ENCODE data around the gene KCNMB2. TPM values are rescaled to one million over a fixed set of nuclear protein-coding genes. Genes with fewer than 3 reads are reported as not detected.

The KCNMB2 gene
- total RNA-seq, 1 experiment from 2014 or later = not detected

DNA sequence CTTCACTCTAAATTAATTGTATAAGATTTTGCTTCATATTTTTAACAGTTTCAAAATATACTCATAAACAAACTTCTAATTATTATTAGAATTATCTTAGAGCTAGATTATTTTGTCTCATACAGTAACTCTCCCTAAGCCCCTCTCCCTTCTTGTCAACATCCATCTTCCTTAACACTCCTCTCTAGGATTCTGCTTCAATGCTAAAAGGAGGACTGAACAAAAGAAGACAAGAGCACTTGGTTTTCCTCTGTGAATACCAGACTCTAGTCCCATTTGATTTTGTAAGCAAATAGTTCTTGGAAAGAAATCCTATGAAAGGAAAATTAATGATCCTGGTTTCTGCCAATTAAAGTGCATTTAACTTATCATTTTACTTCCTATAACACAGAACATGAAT is 91.8 kb downstream of the KCNMB2 start:
- TF ChIP-seq EZH2phosphoT487 (IDR thresholded peaks at IDR 0.05; ENCODE audit: borderline replicate concordance, low read length) (no peak), EZH2 (IDR thresholded peaks at IDR 0.05; ENCODE audit: low read length, unreplicated experiment) (no peak)
- TF ChIP-seq, protein P1, sequence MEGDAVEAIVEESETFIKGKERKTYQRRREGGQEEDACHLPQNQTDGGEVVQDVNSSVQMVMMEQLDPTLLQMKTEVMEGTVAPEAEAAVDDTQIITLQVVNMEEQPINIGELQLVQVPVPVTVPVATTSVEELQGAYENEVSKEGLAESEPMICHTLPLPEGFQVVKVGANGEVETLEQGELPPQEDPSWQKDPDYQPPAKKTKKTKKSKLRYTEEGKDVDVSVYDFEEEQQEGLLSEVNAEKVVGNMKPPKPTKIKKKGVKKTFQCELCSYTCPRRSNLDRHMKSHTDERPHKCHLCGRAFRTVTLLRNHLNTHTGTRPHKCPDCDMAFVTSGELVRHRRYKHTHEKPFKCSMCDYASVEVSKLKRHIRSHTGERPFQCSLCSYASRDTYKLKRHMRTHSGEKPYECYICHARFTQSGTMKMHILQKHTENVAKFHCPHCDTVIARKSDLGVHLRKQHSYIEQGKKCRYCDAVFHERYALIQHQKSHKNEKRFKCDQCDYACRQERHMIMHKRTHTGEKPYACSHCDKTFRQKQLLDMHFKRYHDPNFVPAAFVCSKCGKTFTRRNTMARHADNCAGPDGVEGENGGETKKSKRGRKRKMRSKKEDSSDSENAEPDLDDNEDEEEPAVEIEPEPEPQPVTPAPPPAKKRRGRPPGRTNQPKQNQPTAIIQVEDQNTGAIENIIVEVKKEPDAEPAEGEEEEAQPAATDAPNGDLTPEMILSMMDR (conservative IDR thresholded peaks at IDR 0.05; ENCODE audit: low read depth, low read length) = no peak
- no peak overlapping the region for H3K4me3 ChIP-seq (ENCODE audit: low read length)
- no peak overlapping the region for H3K9ac ChIP-seq (ENCODE audit: low read length)
- no peaks in the 10 kb centered on the region for H3K9me3 ChIP-seq (ENCODE audit: low read length)
- no peaks in the 10 kb centered on the region for H4K20me1 ChIP-seq (ENCODE audit: low read length)
- intact Hi-C loops (cut with micrococcal nuclease) = no loop called here
- H3K79me2 ChIP-seq (ENCODE audit: low read length) = no peaks in the 10 kb centered on the region
- H3K4me1 ChIP-seq (ENCODE audit: insufficient read depth, low read length) = no peaks in the 10 kb centered on the region
- H3K27ac ChIP-seq (ENCODE audit: low read length) = no peak overlapping the region
- DNase-seq = no peak
- H3K27me3 ChIP-seq (ENCODE audit: low read length) = 0 out of 2 replicates have a peak, but pooled peaks cover 3% of the 10 kb centered on the region
- no peaks in the 10 kb centered on the region for H3F3A ChIP-seq (ENCODE audit: low read length, unreplicated experiment)
- BruUV-seq (replicated peaks) = no TSS peak
- ChIA-PET CTCF (no interaction called here), POLR2A (ENCODE audit: unreplicated experiment) (no interaction called here)
- H3K36me3 ChIP-seq (ENCODE audit: low read depth, low read length) = no peaks in the 10 kb centered on the region
- H2AFZ ChIP-seq (ENCODE audit: low read length) = no peak overlapping the region
- no peaks in the 10 kb centered on the region for H3K9me2 ChIP-seq (replicated peaks; ENCODE audit: low read length)
- ATAC-seq = no peak
- H3K4me2 ChIP-seq (ENCODE audit: low read length) = no peak overlapping the region

DNA sequence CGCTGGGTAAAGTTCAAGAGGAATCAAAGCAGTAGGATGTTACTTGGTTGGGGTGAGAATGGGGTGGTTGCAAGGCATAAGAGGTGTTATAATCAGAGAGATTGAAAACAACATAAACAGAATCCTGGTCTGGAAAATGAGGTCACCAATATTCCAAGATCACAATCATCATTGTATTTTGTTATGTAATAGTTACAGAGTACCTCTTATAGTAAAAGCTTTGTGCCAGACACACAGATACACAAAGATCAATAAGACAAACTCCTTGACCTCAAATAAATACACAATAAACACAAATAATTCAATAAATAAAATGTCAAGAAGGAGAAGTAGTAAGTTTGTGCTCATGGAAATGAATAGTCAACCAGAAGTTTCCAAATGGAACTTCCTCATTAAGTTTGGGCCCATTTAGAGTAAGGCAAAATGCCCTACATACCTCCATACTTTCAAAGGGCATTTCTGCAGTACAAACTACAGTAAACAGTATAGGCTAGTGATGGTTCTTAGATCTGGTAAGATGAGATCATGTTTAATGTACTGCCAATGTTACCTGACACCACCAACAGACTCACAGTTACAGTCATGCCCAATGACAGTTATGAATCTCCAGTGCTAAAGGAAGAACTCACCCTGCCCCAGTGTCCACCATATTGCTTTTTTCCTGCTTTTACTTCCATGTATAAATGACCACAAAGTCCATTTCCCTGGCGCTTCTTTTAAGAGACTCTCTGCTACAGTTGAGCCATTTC is 93.4 kb downstream of the KCNMB2 start:
- intact Hi-C loops (cut with micrococcal nuclease) = no loop called here
- H3F3A ChIP-seq (ENCODE audit: low read length, unreplicated experiment) = no peaks in the 10 kb centered on the region
- no peak overlapping the region for H3K4me2 ChIP-seq (ENCODE audit: low read length)
- no peaks in the 10 kb centered on the region for H4K20me1 ChIP-seq (ENCODE audit: low read length)
- no peak overlapping the region for H2AFZ ChIP-seq (ENCODE audit: low read length)
- no peaks in the 10 kb centered on the region for H3K9me3 ChIP-seq (ENCODE audit: low read length)
- TF ChIP-seq, protein P1 (conservative IDR thresholded peaks at IDR 0.05; ENCODE audit: low read depth, low read length) = no peak
- TF ChIP-seq EZH2phosphoT487 (IDR thresholded peaks at IDR 0.05; ENCODE audit: borderline replicate concordance, low read length) (no peak), EZH2 (IDR thresholded peaks at IDR 0.05; ENCODE audit: low read length, unreplicated experiment) (no peak)
- no peaks in the 10 kb centered on the region for H3K9me2 ChIP-seq (replicated peaks; ENCODE audit: low read length)
- no peak for DNase-seq
- no peak overlapping the region for H3K27ac ChIP-seq (ENCODE audit: low read length)
- H3K36me3 ChIP-seq (ENCODE audit: low read depth, low read length) = no peaks in the 10 kb centered on the region
- no TSS peak for BruUV-seq (replicated peaks)
- CTCF ChIA-PET = no interaction called here
- no peak overlapping the region for H3K4me3 ChIP-seq (ENCODE audit: low read length)
- H3K9ac ChIP-seq (ENCODE audit: low read length) = no peak overlapping the region
- H3K27me3 ChIP-seq (ENCODE audit: low read length) = 0 out of 2 replicates have a peak, but pooled peaks cover 3% of the 10 kb centered on the region
- H3K4me1 ChIP-seq (ENCODE audit: insufficient read depth, low read length) = no peaks in the 10 kb centered on the region
- H3K79me2 ChIP-seq (ENCODE audit: low read length) = no peaks in the 10 kb centered on the region
- ATAC-seq = no peak
- POLR2A ChIA-PET (ENCODE audit: unreplicated experiment) = no interaction called here

GRCh38 chr3:178631950-178632349 is 95.7 kb downstream of the KCNMB2 start:
- intact Hi-C loops (cut with micrococcal nuclease) = no loop called here
- BruUV-seq (replicated peaks) = no TSS peak
- no peak overlapping the region for H3K4me3 ChIP-seq (ENCODE audit: low read length)
- no peak overlapping the region for H2AFZ ChIP-seq (ENCODE audit: low read length)
- no peaks in the 10 kb centered on the region for H4K20me1 ChIP-seq (ENCODE audit: low read length)
- no peak overlapping the region for H3K4me2 ChIP-seq (ENCODE audit: low read length)
- H3K27me3 ChIP-seq (ENCODE audit: low read length) = 0 out of 2 replicates have a peak, but pooled peaks cover 3% of the 10 kb centered on the region
- H3K4me1 ChIP-seq (ENCODE audit: insufficient read depth, low read length) = no peaks in the 10 kb centered on the region
- H3K9me2 ChIP-seq (replicated peaks; ENCODE audit: low read length) = no peaks in the 10 kb centered on the region
- no peak for TF ChIP-seq EZH2phosphoT487 (IDR thresholded peaks at IDR 0.05; ENCODE audit: borderline replicate concordance, low read length)
- TF ChIP-seq, protein P1 (conservative IDR thresholded peaks at IDR 0.05; ENCODE audit: low read depth, low read length) = no peak
- TF ChIP-seq EZH2 (IDR thresholded peaks at IDR 0.05; ENCODE audit: low read length, unreplicated experiment) = no peak
- no peak overlapping the region for H3K27ac ChIP-seq (ENCODE audit: low read length)
- ChIA-PET POLR2A (ENCODE audit: unreplicated experiment) (no interaction called here), CTCF (no interaction called here)
- H3K79me2 ChIP-seq (ENCODE audit: low read length) = no peaks in the 10 kb centered on the region
- H3K9ac ChIP-seq (ENCODE audit: low read length) = no peak overlapping the region
- ATAC-seq = no peak
- no peaks in the 10 kb centered on the region for H3K9me3 ChIP-seq (ENCODE audit: low read length)
- H3F3A ChIP-seq (ENCODE audit: low read length, unreplicated experiment) = no peaks in the 10 kb centered on the region
- H3K36me3 ChIP-seq (ENCODE audit: low read depth, low read length) = no peaks in the 10 kb centered on the region
- DNase-seq = no peak
